Vagina (tissue), 2 donors: ENCODE measurements around the gene BRIP1. TPM values are rescaled to one million over a fixed set of nuclear protein-coding genes. Genes with fewer than 3 reads are reported as not detected.

Experiments
- DNase-seq, 2 donors: peaks; one replicate each; pipeline ENCODE4 v3.0.0-alpha.2; 2017; ENCODE audit errors: extremely low spot score in 2 of 2
- H3K27ac ChIP-seq: fragments of 200-600 bp; sonication (generic); one replicate; pipeline ENCODE4 v1.5.1; 2019
- H3K27me3 ChIP-seq: fragments of 200-600 bp; sonication (generic); one replicate; pipeline ENCODE4 v1.5.1; 2019
- H3K36me3 ChIP-seq, 2 donors: fragments of 200-600 bp; sonication (generic); one replicate each; pipeline ENCODE4 v1.5.1; 2017 to 2019
- H3K4me1 ChIP-seq: fragments of 200-600 bp; sonication (generic); one replicate; pipeline ENCODE4 v1.5.1; 2019
- H3K4me3 ChIP-seq, 2 donors: fragments of 200-600 bp; sonication (generic); 1 replicate in 1 of 2; 2 replicates in 1 of 2; pipeline ENCODE4 v1.5.1; 2016 to 2019
- H3K9me3 ChIP-seq: fragments of 200-600 bp; sonication (generic); one replicate; pipeline ENCODE4 v1.5.1; 2019
- CTCF ChIP-seq, 3 experiments: fragments of 450-650 bp in 2 of 3; fragments of 200-600 bp in 1 of 3; sonication (generic) in 1 of 3; IDR thresholded peaks; one replicate each; pipeline ENCODE4 v1.5.1; 2017 to 2019; ENCODE audit warnings: antibody characterized with exemption in 3 of 3, mild to moderate bottlenecking in 2 of 3, moderate library complexity in 2 of 3
- POLR2A ChIP-seq, 2 donors: fragments of 450-650 bp; IDR thresholded peaks; one replicate each; pipeline ENCODE4 v1.6.1; 2017; ENCODE audit warnings: antibody characterized with exemption in 2 of 2, mild to moderate bottlenecking in 2 of 2, moderate library complexity in 2 of 2
- POLR2AphosphoS5 ChIP-seq, 2 donors: sonication (generic); formaldehyde crosslinking; IDR thresholded peaks; one replicate each; pipeline ENCODE4 v1.9.0; 2017; ENCODE audit warnings: antibody characterized with exemption in 2 of 2, mild to moderate bottlenecking in 2 of 2, low read depth in 1 of 2; ENCODE audit not compliant: insufficient read depth in 1 of 2
- intact Hi-C: fragments of 100-400 bp; cut with DNase I; formaldehyde crosslinking; loops from one replicate; pipeline ENCODE4 v1.15.1; 2023
- total RNA-seq: library from RNA; depleted of rRNA; stranded (reverse); fragments of >200 nt; gene quantifications from one replicate; pipeline ENCODE4 v1.2.3, GENCODE V29; 2016

The BRIP1 gene
- total RNA-seq, 1 donor from 2014 or later: 0.98 TPM

- Histone ChIP-seq H3K4me3 (no peak overlapping the region), H3K27ac (no peak overlapping the region), H3K36me3 (no peaks in the 10 kb centered on the region), H3K4me1 (no peaks in the 10 kb centered on the region), H3K27me3 (no peaks in the 10 kb centered on the region), H3K9me3 (no peaks in the 10 kb centered on the region)
- no peak for TF ChIP-seq POLR2AphosphoS5 (IDR thresholded peaks at IDR 0.05; ENCODE audit: insufficient read depth in 1 of 2, low read depth in 1 of 2)
- no peak for TF ChIP-seq POLR2A (IDR thresholded peaks at IDR 0.05)
- no peak for TF ChIP-seq CTCF (IDR thresholded peaks at IDR 0.05)
- DNase-seq: no peak
- intact Hi-C loops: no loop called here
These were observed 113.4 kb downstream of the BRIP1 start for GRCh38 chr17:61749823-61750404.

GRCh38 chr17:61746248-61746985, 116.9 kb downstream of the BRIP1 start:
- TF ChIP-seq CTCF (IDR thresholded peaks at IDR 0.05): no peak
- no peak for TF ChIP-seq POLR2AphosphoS5 (IDR thresholded peaks at IDR 0.05; ENCODE audit: insufficient read depth in 1 of 2, low read depth in 1 of 2)
- no peak for TF ChIP-seq POLR2A (IDR thresholded peaks at IDR 0.05)
- no peaks in the 10 kb centered on the region for H3K4me1 ChIP-seq
- H3K4me3 ChIP-seq: no peak overlapping the region
- intact Hi-C loops: no loop called here
- no peaks in the 10 kb centered on the region for H3K27me3 ChIP-seq
- no peaks in the 10 kb centered on the region for H3K36me3 ChIP-seq
- H3K9me3 ChIP-seq: no peaks in the 10 kb centered on the region
- no peak for DNase-seq
- H3K27ac ChIP-seq: no peak overlapping the region

DNA sequence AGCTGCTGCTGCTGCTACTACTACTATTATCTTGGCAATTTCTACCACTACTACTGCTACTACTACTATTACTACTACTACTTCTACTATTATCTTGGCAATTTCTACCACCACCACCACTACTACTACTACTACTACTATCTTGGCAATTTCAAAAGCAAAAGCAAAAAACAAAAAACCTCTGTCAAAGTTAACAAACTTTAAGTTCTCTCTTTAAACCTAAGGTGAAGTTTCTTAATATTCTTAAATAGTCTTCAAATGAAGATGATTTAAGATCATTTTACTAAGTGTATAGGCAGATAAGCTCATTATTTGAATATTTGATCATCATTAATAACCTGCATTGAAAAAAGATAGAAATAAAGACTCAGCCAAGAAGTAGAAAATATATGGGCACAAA, 118.5 kb downstream of the BRIP1 start:
- intact Hi-C loops: no loop called here
- Histone ChIP-seq H3K36me3 (no peaks in the 10 kb centered on the region), H3K9me3 (no peaks in the 10 kb centered on the region), H3K27me3 (no peaks in the 10 kb centered on the region), H3K4me1 (no peaks in the 10 kb centered on the region), H3K4me3 (no peak overlapping the region), H3K27ac (no peak overlapping the region)
- DNase-seq: no peak
- no peak for TF ChIP-seq POLR2AphosphoS5 (IDR thresholded peaks at IDR 0.05; ENCODE audit: insufficient read depth in 1 of 2, low read depth in 1 of 2)
- TF ChIP-seq POLR2A (IDR thresholded peaks at IDR 0.05): no peak
- TF ChIP-seq CTCF (IDR thresholded peaks at IDR 0.05): no peak

DNA sequence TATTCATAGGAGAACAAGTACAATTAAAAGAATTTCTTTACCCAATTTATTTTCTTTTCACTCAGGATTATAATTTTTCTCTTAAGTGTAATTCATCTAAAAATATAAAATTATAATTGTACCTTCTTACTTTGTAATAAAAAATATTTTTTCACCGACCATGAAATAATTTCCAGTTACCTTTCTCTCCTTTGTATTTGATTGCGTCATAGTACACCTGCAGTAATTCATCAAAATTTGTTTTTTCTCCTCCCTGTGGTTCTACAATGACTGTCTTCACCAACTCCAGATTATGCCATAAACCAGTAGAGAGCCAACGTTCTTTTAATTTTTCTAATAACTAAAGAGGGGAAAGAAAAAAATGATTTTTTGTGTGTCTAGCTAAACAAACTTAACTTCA, 119.1 kb downstream of the BRIP1 start:
- intact Hi-C loops: no loop called here
- H3K9me3 ChIP-seq: no peaks in the 10 kb centered on the region
- H3K27me3 ChIP-seq: no peaks in the 10 kb centered on the region
- TF ChIP-seq CTCF (IDR thresholded peaks at IDR 0.05) (no peak), POLR2A (IDR thresholded peaks at IDR 0.05) (no peak), POLR2AphosphoS5 (IDR thresholded peaks at IDR 0.05; ENCODE audit: insufficient read depth in 1 of 2, low read depth in 1 of 2) (no peak)
- H3K27ac ChIP-seq: no peak overlapping the region
- H3K36me3 ChIP-seq: no peaks in the 10 kb centered on the region
- DNase-seq: no peak
- no peak overlapping the region for H3K4me3 ChIP-seq
- H3K4me1 ChIP-seq: no peaks in the 10 kb centered on the region

DNA sequence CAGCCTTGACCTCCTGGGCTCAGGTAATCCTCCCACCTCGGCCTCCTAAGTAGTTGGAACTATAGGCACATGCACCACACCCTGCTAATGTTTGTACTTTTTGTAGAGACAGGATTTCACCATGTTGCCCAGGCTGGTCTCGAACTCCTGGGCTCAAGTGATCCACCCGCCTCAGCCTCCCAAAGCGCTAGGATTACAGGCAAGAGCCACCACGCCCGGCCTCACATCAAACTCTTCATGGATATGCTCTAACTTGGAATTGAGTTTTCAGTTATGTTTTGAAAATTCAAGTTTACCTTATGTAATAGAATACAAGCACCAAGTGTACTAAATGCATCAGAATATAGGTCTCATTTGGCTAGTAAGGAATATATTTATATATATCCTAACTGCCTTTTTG, 119.6 kb downstream of the BRIP1 start:
- Histone ChIP-seq H3K4me1 (no peaks in the 10 kb centered on the region), H3K9me3 (no peaks in the 10 kb centered on the region), H3K27ac (no peak overlapping the region), H3K4me3 (no peak overlapping the region), H3K36me3 (no peaks in the 10 kb centered on the region), H3K27me3 (no peaks in the 10 kb centered on the region)
- TF ChIP-seq POLR2A (IDR thresholded peaks at IDR 0.05): no peak
- TF ChIP-seq POLR2AphosphoS5 (IDR thresholded peaks at IDR 0.05; ENCODE audit: insufficient read depth in 1 of 2, low read depth in 1 of 2): no peak
- no peak for TF ChIP-seq CTCF (IDR thresholded peaks at IDR 0.05)
- DNase-seq: no peak
- intact Hi-C loops: no loop called here
